ENCODE measurements around the gene CALY. TPM values are rescaled to one million over a fixed set of nuclear protein-coding genes. Genes with fewer than 3 reads are reported as not detected.

Gene CALY
- total RNA-seq, 1 donor from 2014 or later: 1.5 TPM

GRCh38 chr10:133314911-133315310 lies 21.8 kb downstream of the CALY start:
- DNase-seq (ENCODE audit: low read depth): no peak
- no peak for TF ChIP-seq CTCF (conservative IDR thresholded peaks at IDR 0.05; ENCODE audit: low read depth, low read length)

GRCh38 chr10:133313192-133313591 lies 23.5 kb downstream of the CALY start:
- no peak for DNase-seq (ENCODE audit: low read depth)
- H3K4me3 ChIP-seq (ENCODE audit: low read depth, low read length): no peak overlapping the region
- TF ChIP-seq CTCF (conservative IDR thresholded peaks at IDR 0.05; ENCODE audit: low read depth, low read length): no peak

More at GRCh38 chr10:133314911-133315310, 21.8 kb downstream of the CALY start:
- H3K4me3 ChIP-seq (ENCODE audit: low read depth, low read length): no peak overlapping the region

GRCh38 chr10:133312769-133313145 lies 23.9 kb downstream of the CALY start:
- DNase-seq (ENCODE audit: low read depth): no peak
- no peak overlapping the region for H3K4me3 ChIP-seq (ENCODE audit: low read depth, low read length)
- no peak for TF ChIP-seq CTCF (conservative IDR thresholded peaks at IDR 0.05; ENCODE audit: low read depth, low read length)

- DNase-seq (ENCODE audit: low read depth): no peak
- no peak overlapping the region for H3K4me3 ChIP-seq (ENCODE audit: low read depth, low read length)
- no peak for TF ChIP-seq CTCF (conservative IDR thresholded peaks at IDR 0.05; ENCODE audit: low read depth, low read length)
Observed at GRCh38 chr10:133312016-133312768, 24.5 kb downstream of the CALY start.

GRCh38 chr10:133311570-133311969 lies 25.1 kb downstream of the CALY start:
- no peak overlapping the region for H3K4me3 ChIP-seq (ENCODE audit: low read depth, low read length)
- no peak for TF ChIP-seq CTCF (conservative IDR thresholded peaks at IDR 0.05; ENCODE audit: low read depth, low read length)
- DNase-seq (ENCODE audit: low read depth): no peak

- TF ChIP-seq CTCF (conservative IDR thresholded peaks at IDR 0.05; ENCODE audit: low read depth, low read length): no peak
- DNase-seq (ENCODE audit: low read depth): no peak
- no peak overlapping the region for H3K4me3 ChIP-seq (ENCODE audit: low read depth, low read length)
Observed at GRCh38 chr10:133310789-133311188, 25.9 kb downstream of the CALY start.

- TF ChIP-seq CTCF (conservative IDR thresholded peaks at IDR 0.05; ENCODE audit: low read depth, low read length): no peak
- H3K4me3 ChIP-seq (ENCODE audit: low read depth, low read length): no peak overlapping the region
- no peak for DNase-seq (ENCODE audit: low read depth)
Observed at GRCh38 chr10:133310399-133310755, 26.3 kb downstream of the CALY start.

Data from epithelial cell of proximal tubule (primary cell).